SH-SY5Y (cell line): Measurements from ENCODE around the gene KIF19.

Source experiments
- GATA2 ChIP-seq: IDR thresholded peaks from 2 replicates; pipeline ENCODE4 v1.6.1; 2011; ENCODE audit warnings: mild to moderate bottlenecking, low read depth, low read length
- GATA3 ChIP-seq: IDR thresholded peaks from 2 replicates; pipeline ENCODE4 v1.6.1; 2011; ENCODE audit warnings: low read depth, mild to moderate bottlenecking, low read length, moderate library complexity

DNA sequence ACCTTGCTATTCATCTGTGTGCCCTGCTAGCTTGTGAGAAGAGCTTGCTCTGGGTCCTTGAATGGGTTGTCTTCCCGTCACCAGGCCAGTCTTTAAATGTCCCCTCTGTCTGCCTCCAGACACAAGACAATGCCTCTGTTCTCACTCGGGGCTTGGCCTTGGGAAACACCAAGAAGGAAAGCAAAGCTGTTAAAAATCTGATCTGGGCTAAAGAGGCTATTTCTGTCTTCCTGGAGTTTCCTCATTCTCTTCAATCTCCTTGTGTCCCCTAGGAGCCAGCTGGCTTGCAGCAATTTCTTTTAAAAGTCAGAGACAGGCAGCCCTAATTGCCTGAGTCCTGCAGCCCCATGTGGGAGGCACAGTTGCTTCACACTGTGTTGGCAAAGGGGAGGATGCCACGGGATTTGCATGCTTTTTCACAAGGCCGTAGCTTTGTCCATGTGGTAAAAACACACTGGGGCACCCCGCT, 49.5 kb upstream of the KIF19 start:
- TF ChIP-seq GATA3 (no peak), GATA2 (no peak)
